GM19455 (cell line): ENCODE data around the gene ANGEL2.
A peak's percentile ranks its signal among the peaks of the same experiment; 100 is the strongest.
"Not testable (repeated sequence)": the region's sequence is repeated elsewhere in the genome, so short reads cannot be mapped to it uniquely, and the experiment has no call there.

Source experiments
- ATAC-seq: cut with Tn5 transposase; IDR thresholded peaks from one replicate; pipeline ENCODE4 v1.9.1; 2021; ENCODE audit not compliant: unreplicated experiment

Gene ANGEL2

DNA sequence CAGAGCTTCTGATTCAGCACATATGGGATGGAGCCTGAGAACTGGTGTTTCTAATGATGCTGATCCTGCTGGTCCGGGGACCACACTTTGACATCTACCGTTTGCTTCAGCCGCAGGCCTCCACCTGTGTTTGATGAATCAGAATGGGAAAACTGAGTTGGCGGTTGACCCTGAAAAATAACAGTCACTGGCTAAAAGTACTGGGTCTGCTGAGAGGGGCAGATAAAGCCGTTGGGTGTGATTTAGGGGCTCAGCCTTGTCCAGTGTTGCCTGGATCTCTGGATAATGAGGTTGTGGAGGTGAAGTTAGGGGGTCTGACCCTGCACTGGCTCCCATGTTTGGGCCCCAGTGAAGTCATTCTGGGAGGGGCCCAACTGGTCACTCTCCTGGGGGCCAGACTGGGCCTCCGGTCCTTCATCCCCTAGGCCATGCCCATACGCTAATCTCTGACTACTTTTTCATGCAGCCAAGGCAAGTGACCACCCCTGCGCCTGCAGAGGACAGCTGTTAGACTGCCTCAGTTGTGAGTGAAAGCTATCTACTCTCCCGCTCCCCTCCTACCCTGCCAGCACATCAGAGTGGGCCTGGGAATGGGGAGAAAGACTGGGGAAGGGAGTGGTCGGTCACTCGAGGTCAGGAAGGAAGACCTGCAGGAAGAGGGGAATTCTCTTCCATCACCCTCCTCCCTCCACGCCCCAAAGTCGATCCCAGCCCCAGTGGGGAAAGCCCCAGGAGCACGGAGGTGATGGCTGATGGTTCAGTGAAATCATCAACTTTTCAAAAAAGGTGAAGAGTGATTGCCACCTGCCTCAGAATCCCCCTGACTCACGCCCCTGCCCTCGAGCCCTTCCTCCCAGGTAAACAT, 37.7 kb downstream of the ANGEL2 start:
- ATAC-seq: peak; percentile 47

DNA sequence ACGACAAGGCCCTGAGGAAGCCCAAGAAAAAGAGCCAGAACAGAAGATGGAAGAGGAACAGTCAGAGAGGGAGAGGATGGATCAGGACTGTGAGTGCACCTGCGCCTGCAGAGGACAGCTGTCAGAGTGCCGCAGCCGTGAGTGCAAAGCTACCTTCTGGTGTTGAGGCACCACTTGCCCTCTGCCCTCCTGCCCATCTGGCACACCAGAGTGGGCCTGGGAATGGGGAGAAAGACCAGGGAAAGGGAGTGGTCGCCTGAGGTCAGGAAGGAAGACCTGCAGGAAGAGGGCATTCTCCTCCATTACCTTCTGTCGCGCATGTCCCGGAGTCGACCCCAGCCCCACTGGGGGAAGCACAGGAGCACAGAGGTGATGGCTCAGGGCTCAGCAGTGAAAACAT, 39.1 kb downstream of the ANGEL2 start:
- no peak for ATAC-seq

DNA sequence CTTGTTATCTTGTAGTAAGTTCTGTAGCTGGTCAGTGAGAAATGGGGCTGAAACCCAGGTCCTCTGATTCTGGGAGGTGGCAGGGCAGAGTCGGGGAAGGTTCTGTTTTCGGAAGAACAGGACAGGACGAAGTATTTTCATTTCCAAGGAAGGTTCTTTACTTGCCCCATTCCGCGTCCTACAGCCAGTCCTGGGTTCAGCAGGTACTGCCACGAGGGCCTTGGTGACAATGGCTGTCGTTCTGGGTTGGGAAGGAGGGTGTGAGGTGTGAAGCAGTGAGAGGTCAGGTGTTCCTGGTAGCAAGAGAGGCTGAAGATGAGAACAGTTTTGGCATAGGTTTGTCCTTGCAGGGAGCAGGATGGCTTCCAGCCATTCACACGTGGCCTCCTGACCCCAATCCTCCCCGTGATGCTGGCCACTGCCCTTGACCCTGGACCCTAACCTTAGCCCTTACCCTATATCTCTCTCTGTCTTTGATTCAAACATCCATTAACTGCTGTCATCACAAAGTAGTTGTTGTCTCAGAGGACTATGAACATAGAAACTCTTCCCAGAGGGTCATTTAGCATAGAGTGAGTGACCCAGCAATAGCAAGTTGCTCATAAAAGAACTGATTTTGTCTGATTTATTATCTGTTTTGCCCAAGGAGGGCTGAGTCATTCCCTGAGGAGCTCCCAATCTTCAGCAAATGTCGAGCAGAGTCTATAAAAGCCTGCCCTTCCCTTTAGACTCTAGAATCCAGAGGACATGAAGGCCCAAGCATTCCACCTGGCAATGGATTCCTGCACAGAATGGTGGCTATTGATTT, 40.4 kb downstream of the ANGEL2 start:
- ATAC-seq: no peak

DNA sequence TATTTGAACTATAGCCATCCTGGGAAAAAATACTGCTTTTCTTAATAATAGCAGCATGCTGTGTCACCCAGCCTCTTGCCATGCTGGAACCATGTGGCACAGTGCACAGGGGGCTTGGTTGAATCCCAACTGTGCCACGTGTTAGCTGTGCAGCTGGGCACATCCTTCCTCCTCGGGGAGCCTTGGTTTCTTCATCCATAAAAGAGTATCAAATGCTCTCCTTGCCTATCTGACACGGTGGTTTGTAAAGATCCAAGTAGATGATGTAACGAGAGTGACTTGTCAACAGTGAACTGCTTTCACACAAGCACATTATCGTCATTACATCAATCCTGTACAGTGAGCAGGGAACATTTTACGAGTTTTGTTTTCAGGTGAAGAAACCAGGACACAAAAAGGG, 41.0 kb downstream of the ANGEL2 start:
- no peak for ATAC-seq

DNA sequence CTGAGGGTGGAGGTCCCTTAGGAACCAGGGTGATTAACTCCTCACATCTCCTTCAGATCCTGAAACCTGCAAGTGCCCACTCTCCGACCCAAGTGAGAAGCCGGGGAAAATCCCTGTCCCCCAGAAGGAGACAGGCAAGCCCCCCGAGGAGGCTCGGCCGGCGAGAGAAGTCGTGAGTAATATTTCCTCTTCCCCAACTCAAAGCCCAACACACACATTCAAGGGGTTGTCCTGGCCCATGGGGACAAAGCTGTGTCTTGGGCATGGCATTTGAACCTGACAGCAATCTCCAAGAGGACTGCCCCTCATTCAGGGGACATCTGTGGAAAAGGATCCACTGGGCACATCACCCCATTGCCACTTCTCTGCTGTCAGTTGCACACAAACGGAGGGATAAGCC, 41.8 kb downstream of the ANGEL2 start:
- no peak for ATAC-seq

DNA sequence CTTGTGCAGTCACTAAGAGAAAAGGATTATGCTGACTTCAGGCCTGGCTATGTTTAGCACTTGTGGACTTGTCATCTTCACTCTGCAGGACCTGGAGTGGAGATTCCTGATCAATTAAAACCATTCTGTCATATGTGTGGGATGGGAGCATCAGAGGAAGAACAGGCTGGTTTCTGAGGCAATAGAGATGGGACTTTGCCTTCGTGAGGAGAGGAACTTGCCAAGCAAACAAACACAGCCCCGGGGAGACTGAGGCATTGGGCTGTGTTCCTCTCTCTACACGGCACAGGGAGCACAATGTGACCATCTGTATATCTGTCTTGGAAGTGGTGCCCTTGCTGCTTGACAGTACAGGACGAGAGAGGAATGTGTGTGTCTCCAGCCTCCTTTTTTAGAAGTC, 42.2 kb downstream of the ANGEL2 start:
- ATAC-seq: no peak

DNA sequence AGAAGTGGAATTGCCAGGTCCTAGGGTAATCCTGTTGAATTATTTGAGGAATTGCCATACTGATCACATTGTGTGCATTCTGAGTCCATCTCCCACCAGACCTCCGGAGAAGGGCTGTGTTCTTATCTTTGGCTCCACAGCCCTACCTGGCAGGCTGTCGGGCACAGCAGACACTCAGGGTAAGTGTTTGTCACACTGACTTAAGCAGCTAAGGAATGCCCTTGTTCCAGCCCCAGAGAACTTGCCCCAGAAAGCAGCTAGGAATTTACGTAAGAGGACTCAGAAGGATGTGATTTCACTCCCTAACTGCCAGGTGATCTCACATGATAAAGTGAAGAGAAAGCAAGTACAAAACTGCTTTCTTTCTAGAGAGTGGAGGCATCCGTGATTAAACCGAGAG, 44.4 kb downstream of the ANGEL2 start:
- no peak for ATAC-seq

DNA sequence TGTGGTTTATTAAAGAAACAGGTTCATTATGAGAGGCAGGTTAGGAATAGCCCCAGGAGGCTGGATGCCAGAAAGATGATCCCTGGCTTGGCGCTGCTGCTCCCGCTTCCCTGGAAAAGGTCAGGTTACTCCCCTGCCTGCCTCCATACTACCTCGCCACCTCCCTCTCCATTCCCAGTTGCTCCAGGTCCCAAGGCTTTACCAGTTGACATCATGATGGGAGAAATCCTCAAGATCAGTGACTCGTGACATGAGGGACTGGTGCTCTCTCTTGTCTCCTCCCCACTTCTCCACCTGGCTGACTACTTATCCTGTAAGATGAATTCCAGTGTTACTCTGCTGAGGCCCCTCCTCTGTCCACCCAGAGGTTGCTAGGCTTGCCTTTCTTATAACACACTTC, 45.6 kb downstream of the ANGEL2 start:
- no peak for ATAC-seq

GRCh38 chr1:212968368-212968863, 47.3 kb downstream of the ANGEL2 start:
- no peak for ATAC-seq

DNA sequence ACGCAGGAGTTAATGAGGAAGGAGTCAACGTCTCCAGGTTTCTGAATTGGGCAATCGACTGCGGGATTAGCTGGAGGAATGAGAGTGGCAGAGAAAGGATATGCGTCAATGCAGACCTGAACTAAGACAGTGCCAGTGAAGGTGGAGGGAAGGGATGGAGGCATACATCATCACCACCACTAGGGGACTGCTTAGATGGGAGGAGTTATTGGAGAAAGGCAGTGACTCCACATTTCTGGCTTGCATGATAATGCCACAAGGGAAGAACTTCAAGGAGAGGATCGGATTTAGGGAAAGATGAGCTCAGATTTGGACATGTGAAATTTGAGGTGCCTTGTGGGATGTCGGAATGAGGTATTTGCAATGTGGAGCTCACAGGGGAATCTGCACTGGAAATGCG, 47.9 kb downstream of the ANGEL2 start:
- ATAC-seq: peak; percentile 68

GRCh38 chr1:212966616-212967015, 49.1 kb downstream of the ANGEL2 start:
- ATAC-seq: no peak

- not testable (repeated sequence) for ATAC-seq
Observed at GRCh38 chr1:212964993-212965392, 50.7 kb downstream of the ANGEL2 start.

- ATAC-seq: no peak
Observed at GRCh38 chr1:212964102-212964501, 51.6 kb downstream of the ANGEL2 start.

DNA sequence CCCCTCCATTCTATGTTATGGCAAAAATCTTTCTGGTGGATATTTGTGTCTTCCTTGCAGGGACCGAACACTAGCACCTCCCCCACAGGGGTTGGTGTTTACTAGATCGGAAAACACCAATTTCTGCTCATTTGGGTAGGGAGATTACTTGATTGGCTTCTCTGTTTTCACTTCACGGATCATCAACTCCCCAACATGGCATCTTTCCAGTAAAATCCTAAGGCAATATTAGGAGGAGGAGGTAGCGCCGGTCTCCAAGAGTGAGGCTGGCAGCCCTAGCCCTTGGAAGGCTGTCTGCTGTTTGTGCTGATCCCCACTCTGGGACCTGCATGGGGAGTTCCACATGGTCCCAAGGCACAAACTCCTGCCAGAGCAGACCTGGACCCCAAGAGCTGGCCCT, 53.2 kb downstream of the ANGEL2 start:
- ATAC-seq: no peak

DNA sequence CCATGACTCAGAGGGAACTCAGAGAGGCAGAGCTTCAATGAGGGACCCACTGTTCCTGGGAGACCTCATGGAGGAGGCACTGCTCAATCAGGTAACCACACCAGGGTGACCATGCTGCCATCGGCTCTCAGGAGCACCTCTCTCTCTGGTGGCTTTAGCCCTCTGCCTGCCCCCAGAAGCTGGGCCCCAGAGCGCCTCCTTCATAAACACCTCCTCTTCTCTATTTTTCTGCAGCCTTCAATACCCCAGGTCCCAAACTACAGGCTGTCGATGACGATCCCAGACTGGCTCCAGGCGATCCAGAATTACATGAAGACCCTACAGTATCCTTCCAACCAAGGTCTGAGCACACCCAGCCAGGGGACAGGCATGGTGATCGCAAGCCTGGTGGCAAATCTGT, 54.7 kb downstream of the ANGEL2 start:
- no peak for ATAC-seq

DNA sequence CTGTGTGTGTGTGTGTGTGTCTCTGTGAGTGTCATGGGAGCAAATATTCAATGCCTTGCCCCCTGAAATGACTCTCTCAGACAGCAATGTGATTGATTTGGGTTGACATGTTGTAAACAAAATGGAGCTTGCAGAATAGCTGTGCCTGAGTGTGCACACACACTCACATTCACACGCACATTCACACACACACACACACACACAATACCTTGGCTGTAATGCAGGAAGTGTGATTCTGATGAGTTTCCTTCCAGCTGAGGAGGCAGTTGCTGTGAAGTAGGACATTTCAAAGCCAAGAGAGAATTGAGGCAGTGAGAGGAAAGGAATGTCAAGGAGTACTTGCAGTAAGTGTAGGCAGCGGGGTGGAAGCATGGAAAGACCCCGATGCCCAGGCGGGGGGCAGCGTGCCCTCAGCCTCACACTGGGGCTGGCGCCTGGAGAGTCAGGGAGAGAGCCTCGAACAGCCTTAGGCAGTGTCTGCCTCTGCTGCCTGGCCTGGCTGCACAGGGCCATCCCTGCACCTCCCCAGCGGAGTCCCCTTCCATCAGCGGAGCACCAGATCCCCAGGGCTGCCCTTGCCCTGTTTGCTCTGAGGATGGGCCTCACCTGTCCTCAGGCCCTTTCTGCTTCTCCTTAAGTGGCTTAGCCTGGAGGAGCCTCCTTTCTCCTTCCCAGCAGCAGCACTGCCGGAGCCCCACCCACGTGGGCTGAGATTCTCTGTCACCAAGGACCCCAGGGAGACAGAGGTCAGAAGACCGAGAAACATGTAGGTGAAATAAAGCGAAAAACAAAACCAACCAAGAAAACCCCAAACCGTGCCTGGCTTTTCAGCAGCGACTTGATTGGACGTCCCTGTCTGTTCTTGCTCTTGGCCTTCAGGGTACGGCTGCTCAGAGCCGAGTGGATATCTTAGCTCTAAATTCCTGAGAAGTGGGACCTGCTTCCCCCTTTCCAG, 56.1 kb downstream of the ANGEL2 start:
- ATAC-seq: peak; percentile 84

- no peak for ATAC-seq
Observed at GRCh38 chr1:212958175-212958574, 57.5 kb downstream of the ANGEL2 start.

- ATAC-seq: no peak
Observed at GRCh38 chr1:212957546-212957945, 58.1 kb downstream of the ANGEL2 start.

GRCh38 chr1:212955961-212956620, 59.6 kb downstream of the ANGEL2 start:
- no peak for ATAC-seq

- ATAC-seq: no peak
Observed at GRCh38 chr1:212955098-212955497, 60.6 kb downstream of the ANGEL2 start.
